NB4 (cell line): ENCODE measurements around the gene A2M.

Source experiments
- POLR2A ChIP-seq: IDR thresholded peaks from 2 replicates; pipeline ENCODE4 v1.6.1; 2011; ENCODE audit warnings: mild to moderate bottlenecking; ENCODE audit not compliant: insufficient read length; ENCODE audit errors: extremely low read depth
- TF ChIP-seq, protein P1 (sequence below): IDR thresholded peaks from one replicate; pipeline ENCODE4 v1.5.1; 2012; ENCODE audit warnings: low read depth, low read length
- TF ChIP-seq, protein P2 (sequence below): IDR thresholded peaks from 2 replicates; pipeline ENCODE4 v1.6.1; 2011; ENCODE audit warnings: low read depth, low read length

DNA sequence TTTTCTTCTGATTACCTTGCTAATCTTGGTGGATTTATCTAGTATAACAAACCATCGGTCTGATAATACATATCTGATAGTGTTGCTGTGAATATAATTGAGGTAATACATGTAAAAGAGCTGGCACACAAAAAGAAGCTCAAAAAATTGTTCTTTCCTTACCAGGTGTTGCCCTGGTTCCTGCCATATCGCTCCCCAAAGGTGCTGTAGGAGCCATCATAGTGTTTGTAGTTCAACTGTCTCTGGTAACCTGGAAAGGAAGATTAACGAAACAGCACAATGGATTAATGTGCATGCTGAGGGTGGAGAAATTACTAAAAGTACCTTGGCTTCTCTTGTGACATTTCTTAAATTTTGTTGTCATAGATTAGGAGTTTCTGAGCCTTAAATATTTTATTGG, 36.6 kb downstream of the A2M start:
- TF ChIP-seq, protein P1, sequence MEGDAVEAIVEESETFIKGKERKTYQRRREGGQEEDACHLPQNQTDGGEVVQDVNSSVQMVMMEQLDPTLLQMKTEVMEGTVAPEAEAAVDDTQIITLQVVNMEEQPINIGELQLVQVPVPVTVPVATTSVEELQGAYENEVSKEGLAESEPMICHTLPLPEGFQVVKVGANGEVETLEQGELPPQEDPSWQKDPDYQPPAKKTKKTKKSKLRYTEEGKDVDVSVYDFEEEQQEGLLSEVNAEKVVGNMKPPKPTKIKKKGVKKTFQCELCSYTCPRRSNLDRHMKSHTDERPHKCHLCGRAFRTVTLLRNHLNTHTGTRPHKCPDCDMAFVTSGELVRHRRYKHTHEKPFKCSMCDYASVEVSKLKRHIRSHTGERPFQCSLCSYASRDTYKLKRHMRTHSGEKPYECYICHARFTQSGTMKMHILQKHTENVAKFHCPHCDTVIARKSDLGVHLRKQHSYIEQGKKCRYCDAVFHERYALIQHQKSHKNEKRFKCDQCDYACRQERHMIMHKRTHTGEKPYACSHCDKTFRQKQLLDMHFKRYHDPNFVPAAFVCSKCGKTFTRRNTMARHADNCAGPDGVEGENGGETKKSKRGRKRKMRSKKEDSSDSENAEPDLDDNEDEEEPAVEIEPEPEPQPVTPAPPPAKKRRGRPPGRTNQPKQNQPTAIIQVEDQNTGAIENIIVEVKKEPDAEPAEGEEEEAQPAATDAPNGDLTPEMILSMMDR = no peak
- TF ChIP-seq POLR2A = no peak
- TF ChIP-seq, protein P2, sequence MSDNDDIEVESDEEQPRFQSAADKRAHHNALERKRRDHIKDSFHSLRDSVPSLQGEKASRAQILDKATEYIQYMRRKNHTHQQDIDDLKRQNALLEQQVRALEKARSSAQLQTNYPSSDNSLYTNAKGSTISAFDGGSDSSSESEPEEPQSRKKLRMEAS = no peak
